Cerebellar cortex (tissue), 1 donor: ENCODE results near the gene ADPRH.
"Not testable (repeated sequence)": the region's sequence is repeated elsewhere in the genome, so short reads cannot be mapped to it uniquely, and the experiment has no call there.

ENCODE experiments used
- DNase-seq: peaks from one replicate; pipeline ENCODE4 v3.0.0-alpha.2; 2015; ENCODE audit warnings: low spot score

ADPRH gene

DNA sequence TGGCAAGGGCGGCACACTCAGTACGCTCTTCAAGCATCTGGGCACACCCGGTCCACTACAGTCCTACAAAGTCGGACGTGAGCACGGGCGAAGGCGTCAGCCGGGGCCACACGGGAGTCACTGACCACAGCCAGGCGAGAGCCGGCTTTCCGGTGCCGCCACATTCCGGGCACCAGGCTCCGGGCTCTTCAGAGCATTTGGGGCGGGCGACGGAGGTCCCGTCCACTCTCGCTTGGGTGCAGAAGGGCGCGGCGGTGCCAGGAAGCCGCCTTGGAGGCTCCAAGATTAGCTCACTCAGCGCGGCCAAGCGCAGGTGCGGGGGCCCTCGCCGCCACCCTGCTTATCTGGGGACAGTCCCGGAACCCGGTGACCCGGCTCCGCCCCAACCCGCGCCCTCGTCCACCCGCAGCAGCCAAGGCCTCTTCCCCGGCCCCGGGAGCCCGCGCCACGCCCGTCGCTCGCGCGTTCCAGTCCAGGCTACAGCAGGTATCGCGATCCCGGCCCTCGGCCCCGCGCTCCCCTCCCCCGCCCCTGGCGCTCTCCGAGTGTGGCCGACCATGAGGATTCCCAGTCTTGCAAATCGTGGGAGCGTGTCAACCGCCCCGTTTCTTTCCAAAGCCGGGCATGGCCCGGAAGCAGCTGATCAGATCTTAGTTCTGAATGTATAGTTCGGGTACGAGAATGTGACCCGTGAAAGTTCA is at the start of gene ADPRH:
Gene ADPRH (plus strand): TSS at position 127 of the 701 bp plus-strand sequence. CDS start 2,678 bp downstream, outside the sequence.
- peak; percentile 58 for DNase-seq

DNA sequence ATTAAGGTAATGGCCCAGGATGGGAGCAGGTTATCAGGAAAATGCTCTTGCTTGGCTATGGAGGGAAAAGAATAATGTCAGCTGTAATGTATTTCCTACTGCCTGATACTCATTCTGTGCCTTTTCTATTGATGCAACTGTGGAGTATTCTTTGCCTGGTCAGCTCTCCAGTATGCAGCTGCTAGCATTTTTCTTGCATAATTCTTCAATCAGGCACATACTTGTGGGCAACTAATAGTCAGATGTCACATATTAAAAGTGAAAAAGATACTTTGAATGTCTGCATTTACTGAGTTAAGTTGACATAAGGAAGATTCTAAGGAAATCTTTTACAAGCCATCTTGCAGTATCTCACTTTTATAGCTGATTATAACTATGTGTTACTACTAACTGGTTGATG is 49.4 kb upstream of the ADPRH start:
- no peak for DNase-seq

DNA sequence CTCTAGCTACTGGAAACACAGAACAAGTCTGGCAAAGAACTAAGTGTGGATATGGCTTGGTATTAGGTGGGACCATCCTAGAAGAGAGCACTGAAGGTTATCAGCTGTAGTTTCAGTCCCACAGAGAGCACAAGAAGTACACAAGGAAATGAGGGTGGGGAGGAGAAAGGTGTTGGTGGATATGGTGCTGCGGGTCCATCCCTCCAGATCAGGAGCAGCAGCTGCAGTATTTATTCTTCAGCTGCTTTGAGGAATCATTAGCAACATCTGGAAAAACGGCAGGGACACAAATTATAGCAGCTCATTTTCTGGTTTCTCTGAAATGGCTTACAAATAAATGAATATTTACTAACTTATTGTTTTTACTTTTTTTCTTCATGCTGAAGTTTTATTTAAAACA is 48.8 kb upstream of the ADPRH start:
- no peak for DNase-seq

DNA sequence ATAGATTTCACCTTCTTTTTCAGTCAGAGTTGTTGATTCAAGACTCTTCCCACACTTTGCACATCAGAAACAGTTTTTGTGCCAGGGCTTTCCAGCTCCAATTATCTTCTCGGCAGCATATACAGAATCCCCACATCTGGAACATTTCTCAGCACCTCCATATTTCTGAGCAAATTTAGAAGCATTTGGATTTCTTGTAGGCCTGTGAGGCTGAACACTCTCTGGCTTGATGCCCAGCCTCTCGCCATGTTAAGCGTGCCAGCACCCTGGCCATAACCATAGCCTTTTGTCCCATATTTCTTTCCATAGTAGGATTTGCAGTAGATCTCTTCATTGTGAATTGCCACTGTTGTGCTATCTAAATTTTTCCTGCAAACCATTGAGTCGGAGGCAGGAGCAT is 48.1 kb upstream of the ADPRH start:
- no peak for DNase-seq

DNA sequence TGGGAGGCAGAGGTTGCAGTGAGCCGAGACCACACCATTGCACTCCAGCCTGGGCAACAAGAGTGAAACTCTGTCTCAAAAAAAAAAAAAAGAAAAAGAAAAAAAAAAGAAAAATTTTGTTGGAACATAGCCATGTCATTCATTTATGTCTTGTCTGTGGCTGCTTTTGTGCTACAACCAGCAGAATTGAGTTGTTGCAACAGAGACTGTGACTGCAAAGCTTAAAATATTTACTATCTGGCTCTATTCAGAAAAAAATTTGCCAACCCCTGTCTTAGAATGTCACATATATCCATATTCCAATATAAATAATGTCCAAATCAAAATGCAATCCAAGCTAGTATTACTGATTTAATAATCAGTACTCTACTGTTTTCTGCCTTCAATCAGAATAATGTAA is 45.0 kb upstream of the ADPRH start:
- DNase-seq, result no peak

DNA sequence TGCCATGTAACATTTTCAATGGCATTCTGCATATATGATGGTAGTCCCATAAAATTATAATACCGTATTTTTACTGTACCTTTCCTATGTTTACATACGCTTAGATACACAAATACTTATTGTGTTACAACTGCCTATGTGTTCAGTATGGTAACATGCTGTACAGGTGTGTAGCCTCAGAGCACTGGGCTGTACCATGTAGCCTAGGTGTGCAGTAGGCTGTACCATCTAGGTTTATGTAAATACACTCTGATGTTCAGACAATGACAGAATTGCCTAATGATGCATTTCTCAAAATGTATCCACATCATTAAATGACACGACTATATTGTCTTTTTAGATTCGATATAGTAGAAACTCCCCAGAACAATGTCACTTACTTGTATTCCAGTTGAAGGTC is 42.5 kb upstream of the ADPRH start:
- no peak for DNase-seq

DNA sequence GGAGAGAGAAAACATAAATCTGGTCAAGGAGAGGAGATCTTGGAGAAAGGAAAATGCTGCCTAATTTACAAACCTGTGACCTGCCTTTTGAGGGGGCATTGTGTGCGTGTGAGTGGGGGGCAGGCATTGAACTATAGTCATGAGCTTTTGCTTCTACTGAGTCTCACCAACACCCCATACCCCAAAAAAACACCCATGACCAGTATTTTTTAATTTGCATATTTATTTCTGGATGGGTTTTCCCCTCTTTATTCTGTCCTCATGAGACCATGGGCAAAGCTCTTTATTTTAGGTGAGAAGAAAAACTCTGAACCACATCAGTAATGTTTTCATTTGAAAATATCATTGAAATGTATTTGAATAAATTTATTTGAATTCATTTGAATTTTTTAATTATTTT is 40.5 kb upstream of the ADPRH start:
- no peak for DNase-seq

DNA sequence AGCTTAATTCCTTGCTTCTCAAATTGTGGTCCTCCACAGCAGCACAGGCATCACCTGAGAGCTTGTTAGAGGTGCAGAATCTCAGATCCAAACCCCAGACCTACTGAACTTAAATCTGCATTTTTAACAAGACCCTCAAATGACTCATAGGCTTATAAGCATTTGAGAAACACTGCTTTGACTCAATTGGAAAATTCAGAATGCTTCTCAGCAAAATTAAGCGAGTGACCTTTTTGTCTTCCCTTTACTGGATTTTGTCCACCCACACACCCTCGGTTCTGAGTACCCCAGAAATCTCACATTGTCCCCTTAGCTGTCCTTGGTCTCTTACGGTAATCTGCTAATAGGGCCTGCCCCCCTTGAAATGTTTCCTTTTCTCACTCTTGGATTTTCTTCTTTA is 37.7 kb upstream of the ADPRH start:
- DNase-seq, result no peak

DNA sequence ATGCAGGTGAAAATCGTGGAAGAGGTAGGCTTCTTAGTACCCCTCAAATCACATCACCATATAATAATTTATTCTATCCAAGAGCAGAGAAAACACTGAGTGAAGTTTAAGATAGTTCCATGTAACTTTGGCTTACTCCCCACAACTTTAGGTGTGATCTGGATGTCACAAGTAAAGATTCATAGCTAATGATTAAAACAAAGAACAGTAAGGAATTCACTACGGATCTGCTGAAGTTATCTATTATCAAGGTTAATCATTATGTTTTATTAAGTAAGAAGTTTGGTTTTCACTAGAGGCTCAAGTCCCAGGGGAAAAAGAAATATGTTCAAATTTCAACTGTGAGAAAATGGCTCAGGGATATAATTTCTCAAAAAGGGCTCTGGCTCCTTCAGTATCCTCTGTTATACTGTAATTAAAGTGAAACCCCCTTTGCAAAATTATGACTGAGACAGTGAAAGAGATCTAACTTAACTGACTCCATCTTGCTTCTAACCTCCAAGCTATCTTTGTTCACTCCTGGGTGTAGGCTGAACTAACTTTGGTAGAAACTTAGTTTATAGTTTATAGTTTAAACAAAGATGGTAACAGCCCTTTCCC is 37.0 kb upstream of the ADPRH start:
- no peak for DNase-seq

DNA sequence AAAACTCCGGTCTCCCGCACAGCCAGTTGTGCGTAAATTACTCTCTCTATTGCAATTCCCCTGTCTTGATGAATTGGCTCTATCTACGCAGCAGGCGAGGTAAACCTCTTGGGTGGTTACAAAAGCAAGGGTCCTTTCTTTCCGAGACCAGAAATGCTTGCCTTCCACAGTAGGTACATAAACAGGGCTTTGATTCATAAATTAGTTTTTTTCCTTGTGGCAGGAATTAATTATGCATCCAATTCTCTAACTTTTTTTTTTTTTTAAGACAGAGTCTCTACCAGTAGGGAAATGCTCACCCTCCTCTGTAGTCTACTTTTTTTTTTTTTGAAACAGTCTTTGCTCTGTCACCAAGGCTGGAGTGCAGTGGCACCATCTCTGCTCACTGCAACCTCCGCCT is 36.1 kb upstream of the ADPRH start:
- no peak for DNase-seq

DNA sequence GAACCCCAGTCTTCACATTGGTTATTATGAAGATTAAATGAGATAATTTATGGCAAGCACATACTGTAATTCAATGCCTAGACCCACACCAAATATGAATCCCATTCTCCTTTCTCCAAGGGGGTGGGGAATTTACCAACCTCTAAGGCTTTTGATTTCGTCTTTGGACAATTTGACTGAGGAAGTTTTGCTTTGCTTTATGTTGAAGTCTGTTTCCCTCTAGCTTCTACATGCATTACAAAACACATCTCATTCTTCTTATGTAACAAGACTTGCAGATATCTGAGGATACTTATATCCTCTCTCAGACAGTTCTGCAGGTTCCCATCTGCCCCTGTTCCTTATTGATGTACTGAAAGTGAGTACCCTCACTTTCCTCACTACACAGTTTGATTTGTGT is 32.1 kb upstream of the ADPRH start:
- no peak for DNase-seq

DNA sequence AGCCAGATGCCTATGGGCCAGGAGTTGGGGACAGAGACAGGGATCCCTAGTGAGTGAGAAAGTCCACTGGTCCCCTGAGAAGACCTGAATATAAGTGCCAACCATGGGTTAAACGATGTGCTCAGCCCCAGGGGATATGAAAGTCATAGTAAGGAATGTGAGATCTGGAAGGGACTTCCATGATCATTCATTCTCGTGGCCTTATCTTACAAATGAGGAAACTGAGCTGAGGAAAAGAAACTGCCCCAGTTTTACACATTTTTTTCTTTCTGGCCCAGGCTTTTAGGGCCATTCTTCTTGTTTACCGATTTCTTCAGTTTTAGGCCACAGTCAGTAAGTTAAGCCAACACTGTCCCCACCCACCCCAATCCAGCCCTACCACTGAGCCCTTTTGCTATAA is 31.0 kb upstream of the ADPRH start:
- no peak for DNase-seq

DNA sequence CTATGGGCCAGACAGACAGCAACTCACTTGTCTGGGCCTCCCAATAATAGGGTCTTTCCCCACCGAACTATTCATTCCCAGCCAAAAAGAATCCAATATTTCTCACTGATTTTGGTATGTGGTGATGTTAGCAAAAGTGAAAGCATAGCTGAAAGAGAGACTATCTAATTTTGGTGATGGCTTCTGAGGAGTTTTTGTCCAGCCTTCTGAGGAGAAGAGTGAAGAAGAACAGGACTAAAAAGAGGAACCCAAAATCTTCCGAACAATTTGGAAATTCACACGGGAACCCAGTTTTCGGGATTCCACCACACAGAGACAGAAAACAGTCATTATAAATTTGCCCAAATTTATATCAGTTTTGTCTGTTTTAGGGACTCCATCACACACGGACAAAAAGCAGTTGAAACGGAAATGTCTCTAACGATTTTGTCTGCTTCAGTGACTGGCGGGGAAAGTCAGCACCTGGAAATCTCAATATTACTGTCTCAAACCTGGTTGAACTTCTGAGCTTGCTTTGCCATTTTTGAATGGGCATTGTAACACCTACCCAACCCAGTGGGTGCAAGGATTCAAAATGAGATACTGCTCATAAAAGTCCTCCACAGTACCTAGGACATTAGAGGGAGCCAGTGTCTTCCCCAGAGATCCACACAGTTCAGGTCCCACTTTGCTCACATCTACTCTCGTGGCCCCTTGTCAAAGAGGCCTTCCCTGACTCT is 28.9 kb upstream of the ADPRH start:
- no peak for DNase-seq

DNA sequence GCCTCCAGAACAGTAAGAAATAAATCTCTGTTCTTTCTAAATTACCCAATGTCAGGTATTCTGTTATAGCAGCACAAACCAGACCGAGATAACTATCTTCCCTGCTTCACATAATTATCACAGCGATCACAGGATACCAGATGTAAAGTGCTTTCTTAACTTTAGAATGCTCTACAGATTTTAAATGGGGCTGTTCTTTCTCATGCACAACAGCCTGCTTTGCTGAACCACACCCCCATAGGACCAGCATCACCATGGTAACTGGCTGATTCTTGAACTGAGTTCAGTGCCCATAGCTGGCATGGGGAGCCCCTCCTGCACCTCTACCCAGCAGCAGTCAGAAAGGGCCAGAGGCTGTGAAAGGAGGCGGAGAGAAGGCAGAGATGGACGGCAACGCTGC is 27.7 kb upstream of the ADPRH start:
- no peak for DNase-seq

DNA sequence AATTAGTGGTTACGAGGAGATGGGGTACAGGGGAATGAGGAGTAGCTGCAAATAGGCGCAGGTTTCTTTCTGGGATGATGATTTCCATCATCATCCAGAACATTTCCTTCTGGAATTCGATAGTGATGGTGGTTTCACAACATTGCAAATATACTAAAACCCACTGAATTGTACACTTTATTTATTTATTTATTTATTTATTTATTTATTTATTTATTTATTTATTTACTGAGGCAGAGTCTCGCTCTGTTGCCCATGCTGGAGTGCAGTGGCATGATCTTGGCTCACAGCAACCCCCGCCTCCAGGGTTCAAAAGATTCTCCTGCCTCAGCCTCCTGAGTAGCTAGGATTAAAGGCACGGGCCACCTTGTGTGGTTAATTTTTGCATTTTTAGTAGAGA is 26.4 kb upstream of the ADPRH start:
- not testable (repeated sequence) for DNase-seq

DNA sequence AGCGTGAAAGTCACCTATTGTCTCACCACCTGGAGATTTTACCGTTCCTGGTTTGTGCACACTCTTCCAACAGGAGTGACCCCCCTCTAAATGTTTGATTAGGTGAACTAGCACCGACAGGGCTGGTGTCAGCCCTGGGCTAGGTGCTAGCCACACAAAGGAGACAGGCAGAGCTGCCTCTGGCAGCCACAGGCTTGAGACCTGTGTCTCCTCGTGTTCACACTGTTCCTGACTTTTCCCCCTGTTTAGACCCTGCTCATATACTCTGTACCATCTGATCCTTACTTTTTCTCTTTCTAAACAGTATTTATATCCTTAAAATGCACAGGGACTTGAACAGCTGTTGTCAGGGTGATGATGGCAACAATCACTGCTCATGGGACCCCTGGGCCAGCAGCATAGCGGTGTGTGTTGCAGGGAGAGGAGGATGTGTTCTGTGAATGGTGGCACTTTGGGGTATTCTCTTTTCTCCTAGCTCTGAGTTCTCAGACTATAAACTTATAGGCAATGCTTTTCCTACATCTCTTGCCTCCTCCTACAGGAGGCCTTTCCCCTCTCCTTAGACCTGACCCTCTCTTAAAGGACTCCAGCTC is 25.4 kb upstream of the ADPRH start:
- no peak for DNase-seq

DNA sequence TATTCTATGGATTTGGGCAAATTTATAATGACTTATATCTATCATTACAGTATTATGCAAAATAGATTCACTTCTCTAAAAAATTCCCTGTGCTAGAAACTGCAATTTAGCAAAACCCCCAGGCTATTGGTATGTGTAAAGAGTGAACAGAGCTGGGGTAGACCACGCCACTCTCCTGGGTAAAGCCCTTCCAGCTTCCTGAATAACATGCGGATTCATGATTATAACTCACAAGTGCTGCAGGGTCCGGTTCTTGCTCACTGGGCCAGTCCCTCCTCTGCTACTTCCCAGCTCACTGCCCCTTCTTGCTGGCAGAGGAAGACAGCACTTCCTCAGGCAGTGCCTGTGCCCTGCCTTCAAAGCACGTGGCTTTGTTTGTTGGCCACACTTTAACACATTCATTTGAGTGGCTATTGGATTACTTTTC is 24.0 kb upstream of the ADPRH start:
- DNase-seq, result no peak

DNA sequence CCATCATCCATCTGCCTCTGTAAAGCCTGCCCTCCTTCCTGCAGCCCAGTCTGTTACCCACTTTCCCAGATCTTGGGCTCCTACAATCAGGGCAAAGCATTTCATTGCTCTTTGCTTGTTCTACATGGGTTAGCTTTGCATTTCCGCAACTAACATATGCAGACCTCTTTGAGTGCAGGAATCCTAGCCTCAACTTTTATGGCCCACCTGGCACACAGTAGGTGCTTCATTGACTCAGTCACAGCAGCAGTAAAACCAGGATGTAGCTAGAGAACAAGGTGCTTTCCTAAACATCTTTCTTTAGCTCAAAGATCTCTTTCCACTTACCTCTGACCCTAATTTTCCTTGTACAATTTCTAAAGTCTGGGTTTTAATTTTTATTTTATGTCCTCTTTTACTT is 23.4 kb upstream of the ADPRH start:
- no peak for DNase-seq

DNA sequence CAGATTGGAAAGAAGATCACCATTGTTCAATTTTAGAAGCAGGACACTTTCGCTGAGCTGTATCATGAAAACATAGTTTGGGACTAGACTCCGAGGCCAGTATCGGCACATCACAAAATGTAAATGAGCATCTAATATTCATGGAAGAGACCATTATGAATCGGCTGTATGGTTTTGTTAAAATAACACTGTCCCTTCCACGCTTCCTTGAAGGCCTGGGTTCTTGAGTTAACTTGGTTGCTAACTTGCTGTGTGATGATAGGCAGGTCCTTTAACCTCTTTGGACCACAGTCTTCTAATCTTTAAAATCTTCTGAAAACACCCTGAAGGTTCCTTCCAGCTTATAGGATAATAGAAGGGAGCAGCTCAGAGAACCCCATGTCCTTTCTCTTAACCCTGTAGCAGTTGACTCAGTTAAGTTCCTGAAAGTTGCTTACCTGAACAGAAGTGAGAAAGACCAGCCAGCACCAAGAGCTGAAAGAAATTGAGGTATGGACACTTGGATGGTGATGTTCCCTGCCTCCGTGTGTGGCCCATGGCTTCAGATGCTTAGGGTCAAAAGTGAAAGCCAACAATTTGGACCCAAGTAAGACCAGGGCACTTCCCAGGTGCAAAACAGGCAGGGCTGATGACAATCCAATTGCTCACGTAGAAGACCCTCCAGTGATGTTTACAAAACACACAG is 22.0 kb upstream of the ADPRH start:
- DNase-seq, result no peak

DNA sequence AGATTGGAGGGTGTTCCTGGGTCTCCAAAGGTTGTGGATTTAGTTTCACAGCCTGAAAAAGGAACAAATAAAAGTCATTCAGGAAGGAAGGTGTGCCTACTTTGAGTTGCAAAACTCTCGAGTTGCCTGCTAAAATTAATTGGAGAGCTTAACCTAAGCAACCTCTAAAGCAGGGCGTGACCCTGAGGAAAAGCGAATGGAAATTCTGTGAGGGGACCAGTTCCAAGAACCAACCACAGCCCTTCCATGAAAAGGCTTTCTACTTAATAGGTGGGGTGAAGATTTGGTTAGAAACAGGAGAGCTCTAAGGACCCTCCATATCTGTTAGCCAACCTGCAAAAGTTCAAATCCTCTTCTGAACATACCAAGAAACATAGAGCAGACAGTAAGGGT is 21.4 kb upstream of the ADPRH start:
- DNase-seq, result no peak

DNA sequence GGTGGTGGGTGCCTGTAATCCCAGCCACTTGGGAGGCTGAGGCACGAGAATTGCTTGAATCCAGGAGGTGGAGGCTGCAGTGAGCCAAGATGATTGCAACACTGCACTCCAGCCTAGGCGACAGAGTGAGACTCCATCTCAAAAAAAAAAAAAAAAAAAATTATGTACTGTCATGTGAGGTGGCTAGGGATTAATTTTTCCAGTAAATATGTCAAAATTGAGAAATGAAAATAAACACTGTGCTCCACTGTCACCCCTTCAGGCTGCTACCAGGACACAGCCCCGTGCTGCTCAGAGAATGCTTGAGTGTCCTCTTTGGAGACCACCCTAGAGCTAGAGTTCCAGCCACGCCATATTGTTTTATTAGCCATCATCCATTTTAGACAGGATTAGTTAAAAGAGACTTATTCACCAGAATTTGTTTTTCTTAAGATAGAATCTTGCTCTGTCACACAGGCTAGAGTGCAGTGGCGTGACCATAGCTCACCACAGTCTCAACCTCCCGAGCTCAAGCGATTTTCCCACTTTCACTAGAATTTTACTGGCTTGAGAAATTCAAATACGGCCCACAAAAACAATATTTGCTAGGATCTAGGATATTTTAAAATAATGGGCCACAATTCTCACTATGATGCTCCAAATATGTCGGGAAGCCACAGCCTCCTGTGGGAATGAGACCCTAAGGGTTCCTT is 20.5 kb upstream of the ADPRH start:
- DNase-seq, result no peak

DNA sequence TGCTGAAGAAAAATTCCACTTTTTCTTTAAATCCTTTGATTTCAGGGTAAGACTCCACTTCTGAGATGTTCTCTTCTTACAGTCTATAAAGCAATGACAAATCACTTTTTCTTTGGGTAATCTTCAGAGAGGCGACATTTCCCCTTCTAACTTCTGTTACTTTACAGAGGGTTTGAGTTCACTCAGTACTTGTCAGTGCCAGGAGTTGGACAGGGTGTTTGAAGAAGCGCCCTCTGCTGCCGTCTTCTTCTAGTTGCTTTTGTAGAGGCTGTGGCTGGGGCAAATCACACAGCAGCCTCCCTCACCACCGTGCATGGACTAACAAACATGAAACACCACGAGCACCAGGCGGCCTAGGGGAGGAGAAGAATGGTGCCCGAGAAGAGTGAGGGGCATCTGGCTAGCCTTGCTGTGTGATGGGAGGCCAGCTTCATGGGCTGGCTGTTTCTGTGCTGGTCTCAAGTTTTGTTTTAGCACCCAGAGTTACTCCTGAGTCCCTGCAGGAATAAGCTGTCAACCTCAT is 19.8 kb upstream of the ADPRH start, which contains the start of gene CD80:
Gene CD80 (minus strand): TSS at position 174 of the 523 bp plus-strand sequence. CDS start 1,886 bp downstream, outside the sequence.
- DNase-seq, result peak; percentile 42
